Mucosa of descending colon (tissue), 3 donors: ENCODE results near the gene ZP4. TPM values are rescaled to one million over a fixed set of nuclear protein-coding genes. Genes with fewer than 3 reads are reported as not detected.

Experiments used
- ATAC-seq: fragments of 200-7000 bp; cut with Tn5 transposase; one replicate; pipeline ENCODE4 v1.9.1; 2020; ENCODE audit warnings: mild to moderate bottlenecking, moderate library complexity
- DNase-seq, 3 donors: peaks; one replicate each; pipeline ENCODE4 v3.0.0-alpha.2; 2020
- H3K36me3 ChIP-seq: fragments of 200-600 bp; one replicate; pipeline ENCODE4 v1.8.0; 2021; ENCODE audit warnings: low read depth, mild to moderate bottlenecking
- H3K4me1 ChIP-seq: fragments of 200-600 bp; one replicate; pipeline ENCODE4 v1.8.0; 2021; ENCODE audit warnings: low read depth, mild to moderate bottlenecking
- H3K4me3 ChIP-seq: fragments of 200-600 bp; one replicate; pipeline ENCODE4 v1.8.0; 2021; ENCODE audit warnings: mild to moderate bottlenecking
- H3K9me3 ChIP-seq: fragments of 200-600 bp; one replicate; pipeline ENCODE4 v1.8.0; 2021; ENCODE audit warnings: mild to moderate bottlenecking
- intact Hi-C, 2 donors: fragments of 100-400 bp; cut with DNase I in 1 of 2; cut with micrococcal nuclease in 1 of 2; formaldehyde crosslinking; loops; one replicate each; pipeline versions ENCODE4 v1.11.0 to v1.11.1; 2022; cut with DNase I, micrococcal nuclease
- total RNA-seq, 3 donors: library from RNA; stranded (reverse); fragmentation: NEBNext Ultra II Directional in 2 of 3; extraction: Animal tissue kit (Norgen Biotek cat#: 25700) in 2 of 3; gene quantifications; one replicate each; pipeline versions ENCODE4 v1.2.1 to v1.2.4, GENCODE V29; 2021 to 2023
- TF ChIP-seq, protein P1 (sequence below): fragments of 200-600 bp; IDR thresholded peaks from one replicate; pipeline ENCODE4 v1.8.0; 2022; ENCODE audit warnings: antibody characterized with exemption, mild to moderate bottlenecking
- donor health status: DM: no; HTN: no; CAD: no; lungs with moderate emphysema.
- donor health status: DM: no; HTN: no; CAD: no.
- donor health status: DM: no; HTN: yes; CAD: no.

ZP4 gene
- total RNA-seq, 3 donors from 2014 or later, result not detected

DNA sequence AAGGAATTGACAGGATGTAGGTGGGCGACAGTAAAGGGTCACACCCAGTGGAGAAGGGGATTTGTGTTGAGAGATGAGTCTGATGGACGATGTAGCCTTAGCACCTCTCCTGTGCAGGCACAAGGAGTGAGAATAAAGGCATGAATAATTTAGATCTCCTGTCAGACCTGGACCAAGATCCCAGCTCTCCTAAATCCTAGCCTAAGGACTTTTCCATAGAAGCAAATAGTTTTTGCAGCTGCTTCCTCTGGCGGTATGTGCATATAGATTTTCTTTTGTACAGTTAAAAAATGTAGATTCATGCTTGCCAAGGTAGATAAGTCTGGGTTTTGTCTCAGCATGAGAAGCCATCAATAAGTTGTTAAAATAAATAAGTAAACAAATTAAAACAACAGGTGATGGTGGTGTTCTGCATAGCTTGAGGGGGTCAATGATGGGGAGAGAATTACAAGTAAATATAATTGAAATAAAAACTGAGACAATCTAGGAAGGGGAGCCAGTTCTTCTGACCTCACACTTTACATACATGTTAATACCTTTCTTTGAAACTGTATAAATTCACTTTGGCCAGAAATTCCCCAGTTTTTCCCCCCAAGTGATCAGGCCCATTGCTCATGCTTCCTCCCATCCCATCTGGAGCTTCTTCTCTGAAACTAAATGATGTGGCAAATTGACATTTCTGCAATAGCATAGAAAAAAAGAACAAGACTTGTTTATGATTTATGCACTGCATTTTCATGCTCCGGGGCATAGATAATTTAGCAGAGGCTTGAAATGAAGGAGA lies 12.4 kb upstream of the ZP4 start:
- Histone ChIP-seq H3K4me3 (no peak overlapping the region), H3K4me1 (no peaks in the 10 kb centered on the region), H3K9me3 (no peaks in the 10 kb centered on the region), H3K36me3 (no peaks in the 10 kb centered on the region)
- TF ChIP-seq, protein P1, sequence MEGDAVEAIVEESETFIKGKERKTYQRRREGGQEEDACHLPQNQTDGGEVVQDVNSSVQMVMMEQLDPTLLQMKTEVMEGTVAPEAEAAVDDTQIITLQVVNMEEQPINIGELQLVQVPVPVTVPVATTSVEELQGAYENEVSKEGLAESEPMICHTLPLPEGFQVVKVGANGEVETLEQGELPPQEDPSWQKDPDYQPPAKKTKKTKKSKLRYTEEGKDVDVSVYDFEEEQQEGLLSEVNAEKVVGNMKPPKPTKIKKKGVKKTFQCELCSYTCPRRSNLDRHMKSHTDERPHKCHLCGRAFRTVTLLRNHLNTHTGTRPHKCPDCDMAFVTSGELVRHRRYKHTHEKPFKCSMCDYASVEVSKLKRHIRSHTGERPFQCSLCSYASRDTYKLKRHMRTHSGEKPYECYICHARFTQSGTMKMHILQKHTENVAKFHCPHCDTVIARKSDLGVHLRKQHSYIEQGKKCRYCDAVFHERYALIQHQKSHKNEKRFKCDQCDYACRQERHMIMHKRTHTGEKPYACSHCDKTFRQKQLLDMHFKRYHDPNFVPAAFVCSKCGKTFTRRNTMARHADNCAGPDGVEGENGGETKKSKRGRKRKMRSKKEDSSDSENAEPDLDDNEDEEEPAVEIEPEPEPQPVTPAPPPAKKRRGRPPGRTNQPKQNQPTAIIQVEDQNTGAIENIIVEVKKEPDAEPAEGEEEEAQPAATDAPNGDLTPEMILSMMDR, result no peak
- ATAC-seq (no peak), DNase-seq (no peak)
- intact Hi-C loops, result no loop called here

DNA sequence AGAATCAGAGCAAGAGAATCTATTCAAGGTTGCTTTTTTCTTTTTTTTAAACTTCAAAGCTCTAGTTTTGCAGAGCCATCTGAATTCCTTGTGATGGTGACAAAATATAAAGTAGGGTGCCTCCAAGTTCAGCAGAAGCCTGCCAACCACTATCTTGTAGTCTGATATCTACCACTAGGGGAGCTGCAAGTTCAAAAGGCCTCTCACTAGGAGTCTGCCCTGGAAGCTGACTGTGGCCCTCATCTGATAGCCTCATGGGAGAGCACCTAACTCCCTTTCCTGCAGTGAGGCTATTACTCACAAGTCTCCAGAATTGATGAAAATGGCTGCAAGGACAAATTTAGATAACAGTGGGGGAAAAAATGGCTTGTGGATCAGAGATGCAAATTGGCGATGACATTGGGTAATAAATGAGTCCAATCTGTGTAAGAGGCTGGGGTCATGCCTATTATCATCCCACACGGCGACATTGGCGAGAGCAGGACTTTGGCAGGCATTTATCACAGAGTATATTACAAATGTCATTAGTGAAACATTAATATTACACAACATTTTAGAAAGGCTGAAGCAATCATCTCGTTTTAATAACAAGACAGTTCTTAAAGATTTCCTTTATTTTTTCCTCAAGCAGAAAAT lies 10.7 kb upstream of the ZP4 start:
- Histone ChIP-seq H3K4me1 (no peaks in the 10 kb centered on the region), H3K4me3 (no peak overlapping the region), H3K9me3 (no peaks in the 10 kb centered on the region), H3K36me3 (no peaks in the 10 kb centered on the region)
- TF ChIP-seq, protein P1, result no peak
- DNase-seq (peak in 1 of 3 donors; percentile 5), ATAC-seq (peak; percentile 45)
- intact Hi-C loops, result no loop called here

DNA sequence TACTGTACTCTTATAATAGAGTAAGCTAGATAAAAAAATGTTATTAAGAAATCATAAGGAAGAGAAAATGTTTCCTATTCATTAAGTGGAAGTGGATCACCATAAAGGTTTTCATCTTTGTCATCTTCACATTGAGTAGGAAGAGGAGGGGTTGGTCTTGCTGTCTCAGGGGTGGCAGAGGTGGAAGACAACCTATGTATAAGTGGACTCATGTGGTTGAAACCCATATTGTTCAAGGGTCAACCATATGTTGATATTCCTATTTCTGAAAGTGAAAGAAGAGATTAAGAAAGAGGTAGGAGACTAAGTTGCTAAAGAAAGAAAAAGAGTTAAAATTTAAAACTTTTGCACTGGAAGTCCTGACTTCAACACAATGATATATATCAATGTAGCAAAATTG lies 4.9 kb upstream of the ZP4 start:
- Histone ChIP-seq H3K9me3 (no peaks in the 10 kb centered on the region), H3K4me3 (no peak overlapping the region), H3K4me1 (no peaks in the 10 kb centered on the region), H3K36me3 (no peaks in the 10 kb centered on the region)
- ATAC-seq, result no peak
- TF ChIP-seq, protein P1, result no peak
- DNase-seq, result no peak
- intact Hi-C loops, result no loop called here

DNA sequence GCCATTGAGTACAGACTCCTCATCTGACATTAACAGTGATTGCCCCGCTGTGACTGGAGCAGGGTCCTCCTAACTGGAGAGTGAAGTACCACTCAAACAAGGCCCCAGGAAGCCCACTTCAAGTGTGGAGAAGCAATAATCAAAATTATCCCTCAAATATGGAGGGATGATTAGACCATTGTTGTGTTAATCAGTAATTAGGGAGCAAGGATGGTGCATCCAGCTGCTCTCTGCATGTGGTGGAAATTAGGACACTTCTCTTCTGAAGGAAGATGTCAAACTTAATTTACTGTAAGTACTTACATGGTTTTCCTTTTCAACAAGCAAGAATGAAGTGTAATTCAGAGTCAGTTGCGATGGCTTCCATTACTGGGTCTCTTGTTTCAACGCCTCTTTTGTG lies 3.4 kb upstream of the ZP4 start:
- no peaks in the 10 kb centered on the region for H3K4me1 ChIP-seq
- TF ChIP-seq, protein P1, result no peak
- DNase-seq (no peak), ATAC-seq (no peak)
- no peaks in the 10 kb centered on the region for H3K9me3 ChIP-seq
- intact Hi-C loops, result no loop called here
- H3K4me3 ChIP-seq, result no peak overlapping the region
- H3K36me3 ChIP-seq, result no peaks in the 10 kb centered on the region

DNA sequence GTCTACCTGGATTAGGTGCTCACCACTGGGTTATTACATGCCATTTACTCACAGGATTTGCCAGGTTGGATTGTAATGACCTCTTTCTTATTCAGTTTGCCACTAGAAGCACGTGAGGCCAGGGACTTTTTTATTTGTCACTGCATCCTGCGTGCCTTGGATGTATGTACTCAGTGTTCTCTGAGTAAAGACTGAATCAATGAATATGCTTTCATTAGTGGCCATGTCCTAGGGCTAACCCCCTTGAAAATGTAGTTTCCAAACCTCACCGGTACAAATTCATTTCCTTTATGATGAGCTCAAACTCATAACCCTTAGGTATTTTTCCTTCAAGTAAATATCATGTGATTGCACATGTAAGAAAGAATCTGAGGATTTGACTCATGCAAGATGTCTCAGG lies 1.3 kb upstream of the ZP4 start:
- ATAC-seq, result no peak
- no peaks in the 10 kb centered on the region for H3K9me3 ChIP-seq
- no peaks in the 10 kb centered on the region for H3K36me3 ChIP-seq
- intact Hi-C loops, result no loop called here
- H3K4me3 ChIP-seq, result no peak overlapping the region
- TF ChIP-seq, protein P1, result no peak
- no peak for DNase-seq
- H3K4me1 ChIP-seq, result no peaks in the 10 kb centered on the region
